SU-DHL-6 (cell line): ENCODE measurements around the gene CTNNAL1.

Experiments used
- H2AFZ ChIP-seq: fragments of 200-600 bp; sonication (generic); 2 replicates; pipeline ENCODE4 v1.6.1; 2014; ENCODE audit warnings: low read depth, mild to moderate bottlenecking, moderate library complexity, mixed read lengths, antibody characterized with exemption, low read length; ENCODE audit not compliant: severe bottlenecking
- H3F3A ChIP-seq: fragments of 200-600 bp; shearing (Covaris generic); 2 replicates; pipeline ENCODE4 v1.6.0; 2016; ENCODE audit warnings: antibody characterized with exemption, mild to moderate bottlenecking; ENCODE audit not compliant: insufficient read depth
- H3K27ac ChIP-seq: fragments of 200-600 bp; sonication (generic); 2 replicates; pipeline ENCODE4 v1.5.1; 2016; ENCODE audit warnings: low read depth, mild to moderate bottlenecking, low read length, moderate library complexity, mixed read lengths
- H3K27me3 ChIP-seq: fragments of 200-600 bp; sonication (generic), shearing (Covaris generic); 2 replicates; pipeline ENCODE4 v1.6.0; 2014; ENCODE audit warnings: mild to moderate bottlenecking, low read length
- H3K36me3 ChIP-seq: fragments of 200-600 bp; sonication (generic); 2 replicates; pipeline ENCODE4 v1.6.1; 2014; ENCODE audit warnings: mild to moderate bottlenecking, low read length, mixed read lengths
- H3K4me2 ChIP-seq: fragments of 300-600, 200-600 bp; shearing (Covaris generic), sonication (generic); 2 replicates; pipeline ENCODE4 v1.6.0; 2014; ENCODE audit warnings: low read length, low read depth, mild to moderate bottlenecking; ENCODE audit not compliant: poor library complexity, severe bottlenecking
- H3K4me3 ChIP-seq: fragments of 200-600 bp; sonication (generic); 2 replicates; pipeline ENCODE4 v1.5.1; 2014; ENCODE audit warnings: antibody characterized with exemption, low read length, mild to moderate bottlenecking, mixed read lengths; ENCODE audit not compliant: insufficient read depth, poor library complexity, severe bottlenecking
- H3K79me2 ChIP-seq: fragments of 200-600 bp; sonication (generic); 2 replicates; pipeline ENCODE4 v1.6.1; 2014; ENCODE audit warnings: mild to moderate bottlenecking, low read length, moderate library complexity; ENCODE audit not compliant: insufficient read depth
- H3K9ac ChIP-seq: fragments of 200-600 bp; sonication (generic); 2 replicates; pipeline ENCODE4 v1.7.0; 2014; ENCODE audit warnings: mild to moderate bottlenecking, low read length
- H3K9me2 ChIP-seq: fragments of 200-600 bp; sonication (generic); replicated peaks from 2 replicates; pipeline ENCODE4 v1.6.1; 2014; ENCODE audit warnings: low read length; ENCODE audit not compliant: insufficient read depth
- H3K9me3 ChIP-seq: fragments of 200-600 bp; sonication (generic); 2 replicates; pipeline ENCODE4 v1.6.1; 2014; ENCODE audit warnings: low read length, mixed read lengths; ENCODE audit not compliant: insufficient read depth
- H4K20me1 ChIP-seq: fragments of 200-600 bp; sonication (generic); 2 replicates; pipeline ENCODE4 v1.6.1; 2014; ENCODE audit warnings: low read depth, mild to moderate bottlenecking, antibody characterized with exemption, low read length, moderate library complexity, mixed read lengths
- EZH2phosphoT487 ChIP-seq: fragments of 200-600 bp; sonication (generic), shearing (Covaris generic); conservative IDR thresholded peaks from 2 replicates; pipeline ENCODE4 v1.6.1; 2018; ENCODE audit warnings: mild to moderate bottlenecking, antibody characterized with exemption, low read length, moderate library complexity, mixed read lengths
- TF ChIP-seq, protein P1 (sequence below): fragments of 200-600 bp; sonication (generic); IDR thresholded peaks from one replicate; pipeline ENCODE4 v1.5.1; 2017; ENCODE audit warnings: antibody characterized with exemption, mild to moderate bottlenecking, low read length, moderate library complexity; ENCODE audit not compliant: insufficient read depth, poor library complexity, severe bottlenecking

Gene CTNNAL1

DNA sequence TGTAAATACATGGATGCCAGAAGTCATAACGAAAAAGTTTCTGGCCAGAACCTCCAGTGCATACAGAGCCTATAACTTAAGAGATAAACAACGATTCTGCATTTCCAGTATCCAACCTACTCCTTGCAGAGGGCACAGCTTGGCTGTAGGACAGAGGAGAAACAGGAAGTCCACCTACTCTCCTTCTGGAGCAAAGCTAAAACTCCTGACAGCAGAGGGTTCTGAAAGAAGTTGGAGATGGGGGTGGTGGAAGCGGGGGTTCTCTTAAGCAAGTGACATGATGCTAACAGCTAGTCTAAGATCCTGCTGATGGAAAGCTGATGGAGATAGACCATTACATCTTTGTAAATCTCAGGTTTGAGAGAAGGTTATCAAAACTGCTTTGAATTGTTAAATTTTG, 35.5 kb upstream of the CTNNAL1 start:
- Histone ChIP-seq H3K36me3 (peaks cover 46% of the 10 kb centered on the region), H3K9me2 (no peaks in the 10 kb centered on the region), H2AFZ (no peak overlapping the region), H3K4me2 (no peak overlapping the region), H3K9ac (no peak overlapping the region), H3K9me3 (no peaks in the 10 kb centered on the region), H3K79me2 (0 out of 2 replicates have a peak, but pooled peaks cover 3% of the 10 kb centered on the region), H3F3A (no peaks in the 10 kb centered on the region), H3K27ac (no peak overlapping the region), H3K27me3 (no peaks in the 10 kb centered on the region), H3K4me3 (no peak overlapping the region), H4K20me1 (no peaks in the 10 kb centered on the region)
- no peak for TF ChIP-seq EZH2phosphoT487
- TF ChIP-seq, protein P1, sequence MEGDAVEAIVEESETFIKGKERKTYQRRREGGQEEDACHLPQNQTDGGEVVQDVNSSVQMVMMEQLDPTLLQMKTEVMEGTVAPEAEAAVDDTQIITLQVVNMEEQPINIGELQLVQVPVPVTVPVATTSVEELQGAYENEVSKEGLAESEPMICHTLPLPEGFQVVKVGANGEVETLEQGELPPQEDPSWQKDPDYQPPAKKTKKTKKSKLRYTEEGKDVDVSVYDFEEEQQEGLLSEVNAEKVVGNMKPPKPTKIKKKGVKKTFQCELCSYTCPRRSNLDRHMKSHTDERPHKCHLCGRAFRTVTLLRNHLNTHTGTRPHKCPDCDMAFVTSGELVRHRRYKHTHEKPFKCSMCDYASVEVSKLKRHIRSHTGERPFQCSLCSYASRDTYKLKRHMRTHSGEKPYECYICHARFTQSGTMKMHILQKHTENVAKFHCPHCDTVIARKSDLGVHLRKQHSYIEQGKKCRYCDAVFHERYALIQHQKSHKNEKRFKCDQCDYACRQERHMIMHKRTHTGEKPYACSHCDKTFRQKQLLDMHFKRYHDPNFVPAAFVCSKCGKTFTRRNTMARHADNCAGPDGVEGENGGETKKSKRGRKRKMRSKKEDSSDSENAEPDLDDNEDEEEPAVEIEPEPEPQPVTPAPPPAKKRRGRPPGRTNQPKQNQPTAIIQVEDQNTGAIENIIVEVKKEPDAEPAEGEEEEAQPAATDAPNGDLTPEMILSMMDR: no peak

DNA sequence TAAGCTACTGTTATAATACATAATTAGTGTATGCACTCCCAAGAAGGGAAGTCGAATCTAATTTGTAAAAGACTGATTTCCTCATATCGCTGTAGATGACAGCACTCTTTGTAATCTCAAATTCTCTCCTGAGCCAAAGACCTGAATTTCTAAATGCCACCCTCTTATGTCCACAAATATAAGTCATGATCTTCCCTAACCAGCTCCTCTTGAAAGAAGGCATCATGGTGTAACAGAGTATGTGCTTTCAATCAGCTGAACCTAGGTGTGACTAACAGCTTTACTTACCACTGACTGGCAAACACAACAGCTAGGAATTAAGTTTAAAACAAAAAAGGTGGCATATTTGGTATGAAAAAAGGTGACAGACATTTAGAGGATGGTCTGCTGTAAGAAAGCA, 34.0 kb upstream of the CTNNAL1 start:
- Histone ChIP-seq H3K9me2 (no peaks in the 10 kb centered on the region), H3K27ac (no peak overlapping the region), H3K36me3 (peaks cover 45% of the 10 kb centered on the region), H2AFZ (no peak overlapping the region), H4K20me1 (no peaks in the 10 kb centered on the region), H3K9me3 (no peaks in the 10 kb centered on the region), H3K4me2 (no peak overlapping the region), H3F3A (no peaks in the 10 kb centered on the region), H3K27me3 (no peaks in the 10 kb centered on the region), H3K9ac (no peak overlapping the region), H3K4me3 (no peak overlapping the region), H3K79me2 (0 out of 2 replicates have a peak, but pooled peaks cover 3% of the 10 kb centered on the region)
- TF ChIP-seq EZH2phosphoT487: no peak
- TF ChIP-seq, protein P1: no peak

DNA sequence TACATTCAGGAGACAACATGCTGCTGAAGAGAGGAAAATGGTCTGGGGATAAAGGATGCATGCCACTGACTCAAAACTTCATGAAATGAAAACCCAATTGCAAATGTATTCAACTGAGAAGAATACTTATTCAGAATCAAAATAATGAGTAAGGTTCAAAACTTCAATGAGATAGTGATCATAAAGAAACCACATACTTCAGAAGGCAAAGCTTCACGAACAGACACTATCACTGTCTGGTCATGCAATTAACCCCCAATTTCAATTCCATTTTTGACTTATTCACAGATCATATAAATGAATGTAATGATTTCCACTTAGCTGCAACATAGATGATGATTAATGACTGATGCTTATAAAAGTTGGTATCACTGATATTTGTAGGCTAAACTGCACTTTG, 33.0 kb upstream of the CTNNAL1 start:
- no peaks in the 10 kb centered on the region for H3K9me3 ChIP-seq
- H3K9ac ChIP-seq: no peak overlapping the region
- 0 out of 2 replicates have a peak, but pooled peaks cover 3% of the 10 kb centered on the region for H3K79me2 ChIP-seq
- H3K27ac ChIP-seq: no peak overlapping the region
- H3K27me3 ChIP-seq: no peaks in the 10 kb centered on the region
- H2AFZ ChIP-seq: no peak overlapping the region
- H3K4me3 ChIP-seq: no peak overlapping the region
- H3K36me3 ChIP-seq: peaks cover 43% of the 10 kb centered on the region
- no peaks in the 10 kb centered on the region for H3F3A ChIP-seq
- H4K20me1 ChIP-seq: no peaks in the 10 kb centered on the region
- TF ChIP-seq EZH2phosphoT487: no peak
- TF ChIP-seq, protein P1: no peak
- no peak overlapping the region for H3K4me2 ChIP-seq
- H3K9me2 ChIP-seq: no peaks in the 10 kb centered on the region

DNA sequence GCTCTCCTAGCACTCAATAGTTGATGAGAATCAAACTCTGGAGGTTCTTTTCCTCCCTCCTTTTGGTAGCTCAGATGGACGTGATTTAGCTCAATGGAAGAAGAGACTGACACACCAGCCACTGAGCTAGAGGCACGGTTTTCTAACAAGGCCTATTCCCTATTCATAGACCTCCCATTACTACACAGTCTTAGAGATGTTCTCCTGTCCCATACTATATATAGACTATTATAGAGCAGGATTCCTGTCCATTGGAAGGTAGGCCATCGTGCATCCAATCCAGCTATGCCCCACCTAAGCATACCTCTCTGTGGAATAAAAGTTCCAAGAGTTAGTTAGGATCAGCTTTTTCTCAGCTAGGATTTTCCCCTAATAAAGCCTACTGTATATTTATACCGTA, 30.3 kb upstream of the CTNNAL1 start:
- Histone ChIP-seq H3K36me3 (peaks cover 34% of the 10 kb centered on the region), H3K4me3 (no peak overlapping the region), H4K20me1 (no peaks in the 10 kb centered on the region), H3K9me2 (no peaks in the 10 kb centered on the region), H3K4me2 (no peak overlapping the region), H3F3A (no peaks in the 10 kb centered on the region), H3K79me2 (0 out of 2 replicates have a peak, but pooled peaks cover 3% of the 10 kb centered on the region), H2AFZ (no peak overlapping the region), H3K27me3 (no peaks in the 10 kb centered on the region), H3K9ac (no peak overlapping the region), H3K9me3 (no peaks in the 10 kb centered on the region), H3K27ac (no peak overlapping the region)
- TF ChIP-seq EZH2phosphoT487: no peak
- TF ChIP-seq, protein P1: no peak
